Measurements from ENCODE around the gene POU5F2. TPM values are rescaled to one million over a fixed set of nuclear protein-coding genes. Genes with fewer than 3 reads are reported as not detected.

The POU5F2 gene
- total and polyA plus RNA-seq, 4 donors = 0.38 to 2.2 (median 0.61) TPM; not detected in 1

- H3K4me1 ChIP-seq (ENCODE audit: control insufficient read depth in 4 of 4, insufficient read depth in 4 of 4, low read length in 3 of 4) = no peaks in the 10 kb centered on the region
- no peak for TF ChIP-seq GABPA (IDR thresholded peaks at IDR 0.05 in 1 of 2, conservative IDR thresholded peaks at IDR 0.05 in 1 of 2)
- no peak for TF ChIP-seq RXRA (IDR thresholded peaks at IDR 0.05)
- TF ChIP-seq HNF4G (IDR thresholded peaks at IDR 0.05) = no peak
- TF ChIP-seq MAX (IDR thresholded peaks at IDR 0.05) = no peak
- no peak for TF ChIP-seq NR2F2 (IDR thresholded peaks at IDR 0.05)
- TF ChIP-seq FOXA1 (IDR thresholded peaks at IDR 0.05) = no peak
- no peak for TF ChIP-seq ATF3 (IDR thresholded peaks at IDR 0.05)
- no peak for TF ChIP-seq YY1 (IDR thresholded peaks at IDR 0.05)
- no peak for TF ChIP-seq ZBTB33 (IDR thresholded peaks at IDR 0.05)
- no peak for TF ChIP-seq EGR1 (IDR thresholded peaks at IDR 0.05; ENCODE audit: low read depth in 2 of 2)
- TF ChIP-seq FOXA2 (IDR thresholded peaks at IDR 0.05) = no peak
- no peak for TF ChIP-seq JUND (IDR thresholded peaks at IDR 0.05)
- no peak for TF ChIP-seq TAF1 (conservative IDR thresholded peaks at IDR 0.05)
- no peak for TF ChIP-seq REST (IDR thresholded peaks at IDR 0.05)
- no peaks in the 10 kb centered on the region for H3K36me3 ChIP-seq (ENCODE audit: control insufficient read depth in 4 of 4, insufficient read depth in 3 of 4, low read depth in 1 of 4, low read length in 3 of 4)
- no peak overlapping the region for H3K27ac ChIP-seq (ENCODE audit: low read depth in 1 of 2, low read length in 2 of 2)
- no peak overlapping the region for H3K9ac ChIP-seq (ENCODE audit: low read depth in 1 of 2, low read length in 2 of 2)
- H3K9me3 ChIP-seq (ENCODE audit: control insufficient read depth in 4 of 4, low read length in 3 of 4) = no peaks in the 10 kb centered on the region
- no peaks in the 10 kb centered on the region for H3K27me3 ChIP-seq (ENCODE audit: control insufficient read depth in 4 of 4, insufficient read depth in 4 of 4, low read length in 3 of 4)
- H3K4me3 ChIP-seq (ENCODE audit: low read depth in 1 of 3, low read length in 3 of 3) = no peak overlapping the region
- no peak for DNase-seq (ENCODE audit: low spot score)
Observed at GRCh38 chr5:93723005-93723404, 18.4 kb downstream of the POU5F2 start.

GRCh38 chr5:93722588-93722987, 18.8 kb downstream of the POU5F2 start:
- Histone ChIP-seq H3K9me3 (ENCODE audit: control insufficient read depth in 4 of 4, low read length in 3 of 4) (no peaks in the 10 kb centered on the region), H3K9ac (ENCODE audit: low read depth in 1 of 2, low read length in 2 of 2) (no peak overlapping the region), H3K36me3 (ENCODE audit: control insufficient read depth in 4 of 4, insufficient read depth in 3 of 4, low read depth in 1 of 4, low read length in 3 of 4) (no peaks in the 10 kb centered on the region), H3K27ac (ENCODE audit: low read depth in 1 of 2, low read length in 2 of 2) (no peak overlapping the region), H3K4me3 (ENCODE audit: low read depth in 1 of 3, low read length in 3 of 3) (no peak overlapping the region), H3K4me1 (ENCODE audit: control insufficient read depth in 4 of 4, insufficient read depth in 4 of 4, low read length in 3 of 4) (no peaks in the 10 kb centered on the region), H3K27me3 (ENCODE audit: control insufficient read depth in 4 of 4, insufficient read depth in 4 of 4, low read length in 3 of 4) (no peaks in the 10 kb centered on the region)
- no peak for DNase-seq (ENCODE audit: low spot score)
- WGBS = 84% methylated on average over 3 of the region's 3 CpGs
- TF ChIP-seq NR2F2 (IDR thresholded peaks at IDR 0.05) (no peak), RAD21 (IDR thresholded peaks at IDR 0.05) (no peak), JUND (IDR thresholded peaks at IDR 0.05) (no peak), RXRA (IDR thresholded peaks at IDR 0.05) (no peak), MAX (IDR thresholded peaks at IDR 0.05) (no peak), ZBTB33 (IDR thresholded peaks at IDR 0.05) (no peak), FOXA2 (IDR thresholded peaks at IDR 0.05) (no peak), HNF4G (IDR thresholded peaks at IDR 0.05) (no peak), GABPA (IDR thresholded peaks at IDR 0.05 in 1 of 2, conservative IDR thresholded peaks at IDR 0.05 in 1 of 2) (no peak), YY1 (IDR thresholded peaks at IDR 0.05) (no peak)

All from liver (tissue), 9 donors.